Natural killer cell treated with Interleukin-12 subunit alpha and Interleukin-12 subunit beta and Interleukin-15 and Interleukin-18, amount 100 ng/mL, for 72 hours (primary cell): ENCODE results near the gene FAM174C. TPM values are rescaled to one million over a fixed set of nuclear protein-coding genes. Genes with fewer than 3 reads are reported as not detected.
A peak's percentile ranks its signal among the peaks of the same experiment; 100 is the strongest.

ENCODE experiments used
- ATAC-seq, 2 donors: fragments of 150-1000 bp; cut with Tn5 transposase in 1 of 2; sonication (Bioruptor Pico), chemical (Tn5 transposase) in 1 of 2; 2 replicates each; pipeline ENCODE4 v1.10.0; 2021
- DNase-seq: peaks from one replicate; pipeline ENCODE4 v3.0.0; 2022; ENCODE audit warnings: low spot score
- H3K27ac Mint-ChIP-seq, 2 donors: 1 replicate in 1 of 2; 2 replicates in 1 of 2; pipeline ENCODE4 v1.8.0; 2022; ENCODE audit warnings: mixed read lengths in 2 of 2, mild to moderate bottlenecking in 1 of 2, moderate library complexity in 1 of 2
- H3K27me3 Mint-ChIP-seq, 2 donors: 1 replicate in 1 of 2; 2 replicates in 1 of 2; pipeline ENCODE4 v1.8.0; 2022; ENCODE audit warnings: mixed read lengths in 2 of 2
- H3K36me3 Mint-ChIP-seq: one replicate; pipeline ENCODE4 v1.8.0; 2022; ENCODE audit warnings: mixed read lengths
- H3K4me1 Mint-ChIP-seq, 2 donors: 1 replicate in 1 of 2; 2 replicates in 1 of 2; pipeline ENCODE4 v1.8.0; 2022; ENCODE audit warnings: low read depth in 2 of 2, mixed read lengths in 2 of 2, mild to moderate bottlenecking in 1 of 2
- H3K4me3 Mint-ChIP-seq: one replicate; pipeline ENCODE4 v1.8.0; 2022; ENCODE audit warnings: mixed read lengths
- H3K9me3 Mint-ChIP-seq: 2 replicates; pipeline ENCODE4 v1.8.0; 2022; ENCODE audit warnings: mixed read lengths
- total RNA-seq, 2 donors: library from RNA; stranded (reverse); gene quantifications; one replicate each; pipeline ENCODE4 v1.2.3, GENCODE V29; 2022

The FAM174C gene
- total RNA-seq, 2 donors from 2014 or later: 59.5 to 94.2 TPM

DNA sequence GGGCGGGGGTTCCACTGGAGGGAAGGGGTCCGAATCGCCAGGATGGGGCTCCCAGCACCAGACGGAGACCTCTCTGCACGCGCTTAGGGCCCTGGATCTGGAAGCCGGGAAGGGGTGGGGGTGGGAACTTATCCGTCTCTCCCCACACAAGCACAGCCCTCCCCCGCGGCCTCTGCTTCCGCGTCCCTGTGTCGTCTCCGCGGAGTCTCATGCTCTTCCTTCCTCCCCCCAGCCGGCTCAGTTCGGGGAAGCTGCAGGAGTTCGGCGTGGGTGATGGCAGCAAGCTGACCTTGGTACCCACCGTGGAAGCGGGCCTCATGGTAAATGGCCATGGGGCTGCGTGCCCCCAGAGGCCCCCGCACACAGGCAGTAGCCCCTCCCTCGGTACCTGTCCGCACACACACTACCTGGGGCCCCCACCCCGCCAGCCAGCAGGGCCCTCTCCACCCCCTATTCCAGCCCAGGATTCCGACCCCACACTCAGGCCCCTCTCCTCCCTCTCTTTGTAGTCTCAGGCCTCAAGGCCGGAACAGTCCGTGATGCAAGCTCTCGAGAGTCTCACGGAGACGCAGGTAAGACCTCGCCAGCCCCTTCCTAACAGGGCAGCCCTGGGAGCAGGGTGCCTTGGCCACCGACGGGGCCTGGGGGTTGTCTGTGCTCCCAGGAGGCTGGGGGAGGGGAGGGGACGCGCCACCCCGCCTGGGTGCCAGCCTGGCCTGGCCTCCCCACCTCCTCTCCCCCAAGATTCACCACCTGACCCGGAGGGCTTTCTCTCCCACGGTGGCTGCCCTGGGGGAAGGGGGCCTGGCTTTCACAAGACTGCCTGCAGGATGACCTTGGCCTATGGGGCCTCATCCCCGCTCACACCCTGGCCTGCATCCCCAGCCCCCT is 23.8 kb upstream of the FAM174C start:
- Mint-ChIP-seq H3K9me3 (no peaks in the 10 kb centered on the region), H3K27me3 (no peaks in the 10 kb centered on the region), H3K27ac (peak overlapping the region; percentile 80 to 92), H3K36me3 (no peaks in the 10 kb centered on the region), H3K4me3 (peak overlapping the region; percentile 84), H3K4me1 (peaks cover 4 to 16% of the 10 kb centered on the region in 2 donors)
- DNase-seq (peak; percentile 82), ATAC-seq (no peak)

DNA sequence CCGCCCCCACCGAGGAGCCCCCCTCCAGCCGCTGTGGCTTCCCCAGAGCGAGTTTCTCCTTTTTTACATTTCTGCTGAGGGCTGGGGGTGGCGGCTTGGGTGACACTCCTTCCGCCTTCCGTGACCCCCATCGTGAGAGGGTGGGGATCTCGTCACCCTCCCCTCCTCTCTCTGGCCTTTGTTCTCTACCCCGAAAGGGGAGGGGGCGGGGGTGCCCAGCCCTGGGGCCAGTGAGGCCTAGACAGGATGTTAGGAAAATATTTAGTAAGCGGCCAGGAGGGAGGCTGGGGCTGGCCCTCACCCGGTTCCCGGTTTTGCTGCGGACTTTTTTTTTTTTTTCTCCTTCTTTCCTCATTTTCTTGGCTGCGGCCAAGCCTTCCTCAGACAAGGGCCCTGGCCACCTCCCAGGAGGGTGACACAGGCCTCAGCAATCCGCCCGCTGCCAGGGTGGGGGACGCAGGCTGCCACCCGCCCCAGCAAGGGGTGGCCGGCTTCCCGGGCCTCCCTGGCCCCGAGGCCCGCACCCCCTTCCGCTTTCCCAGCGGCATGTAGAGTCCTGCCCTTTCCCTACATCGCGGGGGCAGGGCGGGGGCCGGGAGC is 23.0 kb upstream of the FAM174C start:
- Mint-ChIP-seq H3K4me3 (peak overlapping the region; percentile 84), H3K9me3 (no peaks in the 10 kb centered on the region), H3K4me1 (peaks cover 4 to 17% of the 10 kb centered on the region in 2 donors), H3K27ac (peak overlapping the region; percentile 80 to 92), H3K27me3 (no peaks in the 10 kb centered on the region), H3K36me3 (no peaks in the 10 kb centered on the region)
- ATAC-seq: peak in 1 of 2 donors; percentile 1
- no peak for DNase-seq

DNA sequence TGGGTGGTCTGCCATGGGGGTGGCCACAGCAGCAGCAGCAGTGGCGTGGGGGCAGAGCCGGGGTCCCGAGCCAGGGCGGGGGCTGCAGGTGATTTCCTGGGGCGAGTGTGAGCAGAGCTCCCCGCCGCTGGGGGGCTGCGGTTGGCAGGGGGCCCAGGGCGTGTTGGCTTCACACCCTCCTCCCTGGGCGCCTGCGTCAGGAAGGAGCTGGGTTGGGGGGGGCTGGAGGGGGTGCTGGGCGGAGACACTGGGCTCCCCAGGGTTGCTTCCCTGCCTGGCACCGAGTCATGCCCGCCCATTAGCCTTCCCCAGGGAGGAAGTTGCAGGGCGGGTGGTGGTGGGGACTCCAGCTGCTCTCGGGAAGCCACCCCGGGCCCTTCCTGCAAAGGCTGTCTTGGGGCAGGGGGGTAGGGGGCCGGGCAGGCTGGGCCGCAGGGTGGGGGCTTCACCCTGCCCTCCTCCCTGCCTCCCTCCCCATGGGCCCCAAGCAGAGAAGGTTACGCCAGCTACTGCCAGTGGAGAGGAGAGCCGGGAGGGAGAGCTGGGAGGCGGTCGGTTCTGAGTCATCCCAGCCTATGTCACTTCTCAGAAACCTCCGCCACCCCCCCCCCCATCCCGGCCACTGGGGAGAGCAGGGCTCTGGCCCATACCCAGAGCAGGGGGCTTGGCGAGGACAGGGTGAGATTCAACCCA is 22.4 kb upstream of the FAM174C start:
- peak; percentile 34 to 44 for ATAC-seq
- H3K27me3 Mint-ChIP-seq: no peaks in the 10 kb centered on the region
- peak overlapping the region; percentile 84 for H3K4me3 Mint-ChIP-seq
- H3K9me3 Mint-ChIP-seq: no peaks in the 10 kb centered on the region
- DNase-seq: peak; percentile 87
- peaks cover 9 to 23% of the 10 kb centered on the region in 2 donors for H3K4me1 Mint-ChIP-seq
- H3K27ac Mint-ChIP-seq: peak overlapping the region; percentile 89 to 91
- no peaks in the 10 kb centered on the region for H3K36me3 Mint-ChIP-seq

DNA sequence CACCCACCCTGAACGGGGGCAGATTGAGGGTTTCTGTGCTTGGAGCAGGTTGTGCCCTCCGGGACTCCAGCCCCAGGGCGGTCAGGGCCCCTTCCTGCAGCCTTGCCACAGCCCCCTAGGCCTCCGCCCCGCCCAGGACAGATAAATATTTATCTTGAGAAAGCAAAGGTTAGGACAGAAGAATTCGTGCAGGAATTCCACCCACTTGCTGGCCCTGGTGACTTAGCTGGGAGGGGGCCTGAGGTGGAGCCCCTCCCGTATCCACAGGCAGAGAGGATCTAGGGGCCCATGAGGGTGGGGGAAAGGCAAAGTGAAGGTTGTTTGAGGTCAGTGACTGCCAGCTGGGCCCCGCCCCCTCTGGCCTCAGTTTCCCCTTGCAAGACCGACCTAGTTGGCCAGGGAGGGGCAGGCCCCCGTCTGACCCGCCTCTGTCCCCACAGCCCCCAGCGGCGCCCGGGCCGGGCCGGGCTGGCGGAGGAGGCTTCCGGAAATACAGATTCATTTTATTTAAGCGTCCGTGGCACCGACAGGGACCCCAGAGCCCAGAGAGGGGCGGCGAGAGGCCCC is 21.7 kb upstream of the FAM174C start:
- DNase-seq (no peak), ATAC-seq (no peak)
- no peaks in the 10 kb centered on the region for H3K36me3 Mint-ChIP-seq
- H3K9me3 Mint-ChIP-seq: no peaks in the 10 kb centered on the region
- H3K4me1 Mint-ChIP-seq: peaks cover 9 to 25% of the 10 kb centered on the region in 2 donors
- H3K4me3 Mint-ChIP-seq: peak overlapping the region; percentile 79
- H3K27me3 Mint-ChIP-seq: no peaks in the 10 kb centered on the region
- H3K27ac Mint-ChIP-seq: peak overlapping the region; percentile 89 to 91

DNA sequence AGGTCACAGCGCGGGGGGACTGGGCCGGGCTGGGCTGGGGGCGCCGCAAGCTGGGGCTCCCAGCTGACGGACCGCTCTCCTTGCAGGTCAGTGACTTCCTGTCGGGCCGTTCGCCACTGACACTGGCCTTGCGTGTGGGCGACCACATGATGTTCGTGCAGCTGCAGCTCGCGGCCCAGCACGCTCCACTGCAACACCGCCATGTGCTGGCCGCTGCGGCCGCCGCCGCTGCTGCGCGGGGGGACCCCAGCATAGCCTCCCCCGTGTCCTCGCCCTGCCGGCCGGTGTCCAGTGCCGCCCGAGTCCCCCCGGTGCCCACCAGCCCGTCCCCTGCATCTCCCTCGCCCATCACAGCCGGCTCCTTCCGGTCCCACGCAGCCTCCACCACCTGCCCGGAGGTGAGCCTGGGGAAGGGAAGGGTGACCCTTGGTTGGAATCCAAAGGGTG is 21.2 kb upstream of the FAM174C start:
- H3K27ac Mint-ChIP-seq: no peak overlapping the region
- ATAC-seq: no peak
- no peaks in the 10 kb centered on the region for H3K9me3 Mint-ChIP-seq
- H3K27me3 Mint-ChIP-seq: no peaks in the 10 kb centered on the region
- H3K4me1 Mint-ChIP-seq: peaks cover 9 to 25% of the 10 kb centered on the region in 2 donors
- H3K36me3 Mint-ChIP-seq: no peaks in the 10 kb centered on the region
- H3K4me3 Mint-ChIP-seq: peak overlapping the region; percentile 49
- no peak for DNase-seq

DNA sequence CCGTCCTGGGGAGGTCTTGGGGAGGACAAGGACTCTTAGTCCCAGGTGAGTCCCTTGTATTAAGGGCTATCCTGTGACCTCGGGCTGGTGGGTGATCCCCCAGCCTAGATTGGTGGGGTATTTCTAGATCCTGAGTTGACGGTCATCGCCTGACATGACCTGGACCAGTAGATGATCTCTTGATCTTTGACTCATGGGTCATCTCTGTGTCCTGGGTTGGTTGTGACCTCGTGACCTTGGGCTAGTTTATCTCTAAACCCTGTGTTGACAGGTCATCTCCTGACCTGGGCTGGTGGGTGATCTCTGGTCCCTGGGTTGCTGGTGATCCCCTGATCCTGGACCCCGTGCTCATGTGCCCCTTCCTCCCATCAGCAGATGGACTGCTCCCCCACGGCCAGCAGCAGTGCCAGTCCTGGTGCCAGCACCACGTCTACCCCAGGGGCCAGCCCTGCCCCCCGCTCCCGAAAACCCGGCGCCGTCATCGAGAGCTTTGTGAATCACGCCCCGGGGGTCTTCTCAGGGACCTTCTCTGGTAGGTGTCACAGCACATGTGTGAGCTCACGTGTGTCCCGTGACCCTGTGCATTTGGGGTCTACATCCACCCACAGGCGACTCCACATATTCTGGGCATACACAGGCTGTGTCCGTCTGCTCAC is 20.7 kb upstream of the FAM174C start:
- no peak for ATAC-seq
- Mint-ChIP-seq H3K4me3 (peak overlapping the region; percentile 49), H3K4me1 (peaks cover 13 to 27% of the 10 kb centered on the region in 2 donors)

DNA sequence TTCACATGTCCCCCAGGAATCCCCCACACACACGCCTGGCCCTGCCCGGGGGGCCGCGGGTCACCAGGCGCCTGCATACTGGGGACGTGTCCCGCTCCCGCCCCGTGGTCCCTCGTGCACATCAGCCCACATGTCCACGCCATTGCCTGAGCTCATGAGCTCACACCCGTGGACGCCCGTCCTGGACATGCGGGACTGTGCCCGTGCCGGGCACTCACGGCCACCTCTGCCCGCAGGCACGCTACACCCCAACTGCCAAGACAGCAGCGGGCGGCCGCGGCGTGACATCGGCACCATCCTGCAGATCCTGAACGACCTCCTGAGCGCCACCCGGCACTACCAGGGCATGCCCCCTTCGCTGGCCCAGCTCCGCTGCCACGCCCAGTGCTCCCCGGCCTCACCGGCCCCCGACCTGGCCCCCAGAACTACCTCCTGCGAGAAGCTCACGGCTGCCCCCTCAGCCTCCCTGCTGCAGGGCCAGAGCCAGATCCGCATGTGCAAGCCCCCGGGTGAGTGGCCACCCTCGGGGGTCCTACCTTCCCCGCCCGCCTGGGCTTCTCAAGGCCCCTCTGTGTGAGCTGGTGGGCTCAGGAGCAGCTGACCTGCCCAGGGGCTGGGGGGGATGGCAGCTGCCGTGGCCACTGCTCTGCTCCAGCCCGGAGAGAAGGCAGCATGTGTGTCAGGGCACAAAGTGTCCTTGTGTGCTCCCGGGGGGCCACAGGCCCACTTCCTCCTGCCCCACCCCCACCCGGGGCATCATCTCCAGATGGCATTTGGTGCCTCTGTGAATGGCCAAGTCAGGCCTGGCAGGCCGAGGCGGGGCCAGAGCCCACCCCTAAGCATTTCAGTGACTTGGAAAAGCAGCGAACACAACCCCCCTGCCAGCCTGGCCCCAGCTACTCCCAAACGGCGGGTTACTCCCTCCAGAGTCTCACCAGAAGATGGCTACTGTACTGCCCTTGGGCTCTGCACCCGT is 19.9 kb upstream of the FAM174C start:
- Mint-ChIP-seq H3K27me3 (no peaks in the 10 kb centered on the region), H3K27ac (peak overlapping the region; percentile 28 to 75), H3K4me3 (peak overlapping the region; percentile 49), H3K4me1 (peaks cover 17 to 31% of the 10 kb centered on the region in 2 donors), H3K36me3 (no peaks in the 10 kb centered on the region), H3K9me3 (no peaks in the 10 kb centered on the region)
- ATAC-seq: no peak
- no peak for DNase-seq

More for the DNA sequence above, 20.7 kb upstream of the FAM174C start:
- Mint-ChIP-seq H3K36me3 (no peaks in the 10 kb centered on the region), H3K27ac (peak overlapping the region; percentile 28 to 75), H3K27me3 (no peaks in the 10 kb centered on the region), H3K9me3 (no peaks in the 10 kb centered on the region)
- no peak for DNase-seq

DNA sequence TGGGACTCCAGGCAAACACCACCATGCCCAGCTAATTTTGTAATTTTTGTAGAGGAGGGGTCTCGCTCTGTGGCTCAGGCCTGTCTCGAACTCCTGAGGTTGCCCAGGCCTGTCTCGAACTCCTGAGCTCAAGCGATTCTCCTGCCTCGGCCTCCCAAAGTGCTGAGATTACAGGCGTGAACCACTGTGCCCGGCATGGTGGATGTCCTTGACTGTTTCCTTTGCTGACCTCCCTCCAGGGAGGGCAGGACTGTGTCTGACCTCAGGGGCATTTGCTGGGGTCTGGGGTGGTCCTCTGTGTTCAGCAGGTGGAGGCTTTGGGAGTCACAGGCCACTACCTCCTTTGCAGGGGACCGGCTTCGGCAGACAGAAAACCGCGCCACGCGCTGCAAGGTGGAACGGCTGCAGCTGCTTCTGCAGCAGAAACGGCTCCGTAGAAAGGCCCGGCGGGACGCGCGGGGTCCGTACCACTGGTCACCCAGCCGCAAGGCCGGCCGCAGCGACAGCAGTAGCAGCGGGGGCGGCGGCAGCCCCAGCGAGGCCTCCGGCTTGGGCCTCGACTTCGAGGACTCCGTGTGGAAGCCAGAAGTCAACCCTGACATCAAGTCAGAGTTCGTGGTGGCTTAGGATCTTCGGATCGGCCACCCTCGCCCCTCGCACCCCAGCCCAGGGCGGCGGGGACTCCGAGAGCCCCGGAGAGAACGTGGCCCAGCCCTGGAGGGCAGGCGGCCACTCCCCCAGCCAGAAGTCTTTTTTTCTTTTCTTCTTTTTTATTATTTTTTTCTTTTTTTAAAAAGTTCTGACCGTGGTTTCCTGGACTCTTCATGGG is 18.5 kb upstream of the FAM174C start:
- Mint-ChIP-seq H3K4me1 (peaks cover 25 to 34% of the 10 kb centered on the region in 2 donors), H3K27ac (peak overlapping the region; percentile 93 to 97), H3K36me3 (no peaks in the 10 kb centered on the region), H3K9me3 (no peaks in the 10 kb centered on the region), H3K27me3 (no peaks in the 10 kb centered on the region), H3K4me3 (no peak overlapping the region)
- ATAC-seq: no peak
- no peak for DNase-seq

DNA sequence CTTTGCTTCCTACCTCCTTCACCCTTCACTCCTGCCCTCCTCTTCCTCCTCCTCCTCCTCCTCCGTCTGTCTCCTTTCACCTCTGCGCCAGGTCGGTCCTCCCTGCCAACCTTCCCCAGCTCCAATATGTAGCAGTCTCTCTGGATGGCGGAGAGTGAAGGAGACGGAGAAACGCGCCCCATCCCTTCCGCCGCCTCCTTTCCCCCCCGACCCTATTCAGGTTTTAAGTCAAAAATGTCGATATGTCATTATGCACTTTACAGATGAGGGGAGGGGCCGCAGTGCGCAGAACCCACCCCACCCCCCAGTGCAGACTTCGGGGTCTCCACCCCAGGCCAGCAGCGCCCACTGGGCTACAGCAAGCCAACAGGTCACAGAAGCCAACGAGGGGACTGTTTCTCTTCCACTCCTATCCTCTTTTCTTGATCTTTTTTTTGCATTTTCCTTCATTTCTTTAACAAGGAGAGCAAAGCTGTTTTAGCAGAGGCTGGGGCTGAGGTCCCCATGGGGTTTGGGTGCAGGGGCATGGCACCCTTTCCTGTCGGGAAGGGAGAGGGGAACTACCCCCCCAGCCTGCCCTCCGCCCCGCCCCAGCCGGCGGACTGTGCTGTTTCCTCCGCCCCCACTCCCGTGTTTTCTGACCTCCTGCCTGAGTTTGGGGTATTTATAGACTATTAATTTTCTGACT is 17.7 kb upstream of the FAM174C start:
- Mint-ChIP-seq H3K27me3 (no peaks in the 10 kb centered on the region), H3K4me1 (peaks cover 28 to 38% of the 10 kb centered on the region in 2 donors), H3K27ac (peak overlapping the region; percentile 93 to 97), H3K36me3 (no peaks in the 10 kb centered on the region), H3K9me3 (no peaks in the 10 kb centered on the region), H3K4me3 (peak overlapping the region; percentile 81)
- DNase-seq (no peak), ATAC-seq (no peak)

DNA sequence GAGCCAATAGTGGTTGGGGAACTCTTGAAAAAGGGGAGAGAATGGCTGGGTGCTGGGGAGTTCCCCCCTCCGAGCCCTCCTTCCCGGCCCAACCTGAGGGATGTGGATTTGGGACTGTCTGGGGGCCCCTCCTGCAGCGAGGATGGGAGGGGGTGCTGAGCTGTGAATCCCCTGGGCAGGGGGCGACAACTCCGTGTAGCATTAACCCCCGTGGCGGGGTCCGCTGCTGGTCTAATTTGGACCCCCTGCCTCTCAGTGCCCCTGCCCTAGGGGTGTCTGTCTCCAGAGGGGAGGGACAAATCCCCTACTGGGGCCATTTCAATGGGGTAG is 17.2 kb upstream of the FAM174C start:
- Mint-ChIP-seq H3K4me3 (peak overlapping the region; percentile 81), H3K4me1 (peaks cover 28 to 41% of the 10 kb centered on the region in 2 donors), H3K27ac (peak overlapping the region; percentile 93 to 97), H3K36me3 (no peaks in the 10 kb centered on the region), H3K27me3 (no peaks in the 10 kb centered on the region), H3K9me3 (no peaks in the 10 kb centered on the region)
- no peak for DNase-seq
- no peak for ATAC-seq

DNA sequence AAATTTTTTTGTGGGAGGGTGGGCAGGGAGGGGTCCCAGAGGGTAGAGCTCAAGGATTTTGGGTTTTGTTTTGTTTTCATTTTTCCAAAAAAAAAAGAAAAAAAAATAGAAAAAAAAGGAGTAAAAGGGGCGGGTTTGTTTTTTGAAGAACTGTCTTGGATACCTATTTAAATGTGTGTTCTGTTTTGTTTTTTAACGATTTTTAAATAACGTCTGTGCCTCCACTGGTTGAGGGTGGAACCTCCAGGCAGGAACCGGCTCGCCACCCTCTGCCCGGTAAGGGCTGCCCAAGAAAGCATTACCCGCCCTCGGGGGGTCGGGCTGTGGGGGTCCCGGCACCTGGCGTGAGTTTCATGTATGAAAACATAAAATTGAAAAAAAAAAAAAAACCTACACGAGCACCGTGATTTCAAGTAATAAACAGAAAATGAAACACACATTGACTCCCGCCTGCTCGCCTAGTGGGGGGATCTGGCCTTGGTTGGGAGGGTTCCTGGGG is 16.6 kb upstream of the FAM174C start:
- H3K36me3 Mint-ChIP-seq: no peaks in the 10 kb centered on the region
- no peaks in the 10 kb centered on the region for H3K27me3 Mint-ChIP-seq
- H3K4me1 Mint-ChIP-seq: peaks cover 23 to 41% of the 10 kb centered on the region in 2 donors
- no peak for DNase-seq
- no peaks in the 10 kb centered on the region for H3K9me3 Mint-ChIP-seq
- peak overlapping the region; percentile 81 for H3K4me3 Mint-ChIP-seq
- H3K27ac Mint-ChIP-seq: peak overlapping the region; percentile 93 to 97
- no peak for ATAC-seq
